NCI-H2107 treated with DMSO at 0.1 percent for 48 hours (cell line): ENCODE measurements around the gene LRRC52.
A peak's percentile ranks its signal among the peaks of the same experiment; 100 is the strongest.
"Not testable (repeated sequence)": the region's sequence is repeated elsewhere in the genome, so short reads cannot be mapped to it uniquely, and the experiment has no call there.

ENCODE experiments used
- DNase-seq: peaks from one replicate; lab custom pipeline; 2025; ENCODE audit not compliant: unreplicated experiment; lab: John Stamatoyannopoulos, UW

The LRRC52 gene

DNA sequence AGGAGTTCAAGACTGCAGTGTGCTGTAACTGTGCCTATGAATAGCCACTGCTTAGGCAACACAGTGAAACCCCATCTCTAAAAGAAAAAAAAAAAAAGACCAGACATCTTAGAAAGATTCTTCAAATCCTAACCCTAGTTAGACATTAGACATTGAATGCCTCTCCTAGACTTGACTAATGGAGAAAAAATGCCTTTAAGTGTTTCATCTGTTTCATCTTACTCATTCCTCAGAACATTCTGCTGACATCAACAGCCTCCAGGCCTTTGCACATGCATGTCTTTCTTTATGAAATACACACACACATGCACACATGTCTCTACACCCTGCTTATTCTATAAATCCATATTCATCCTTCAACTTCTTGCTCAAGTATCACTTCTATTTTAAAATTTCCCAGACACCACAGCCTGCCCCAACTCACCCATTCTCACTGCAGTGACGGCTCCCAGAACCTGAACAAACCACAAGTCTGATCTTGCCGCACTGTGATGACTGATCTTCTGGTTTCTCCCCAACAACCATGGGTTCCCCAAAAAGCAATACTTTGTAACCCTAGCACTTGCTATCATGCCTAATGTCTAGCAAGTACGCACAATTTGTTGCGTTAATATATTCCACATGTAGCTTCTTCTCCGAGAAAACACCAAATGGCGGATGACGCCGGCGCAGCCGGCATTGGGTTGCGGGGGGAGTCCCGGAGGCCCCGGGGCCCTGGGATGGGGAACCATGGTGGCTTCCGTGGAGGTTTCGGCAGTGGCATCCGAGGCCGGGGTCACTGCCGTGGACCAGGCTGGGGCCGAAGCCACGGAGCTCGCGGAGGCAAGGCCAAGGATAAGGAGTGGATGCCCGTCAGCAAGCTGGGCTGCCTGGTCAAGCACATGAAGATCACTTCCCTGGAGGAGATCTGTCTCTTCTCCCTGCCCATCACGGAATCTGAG, 37.4 kb downstream of the LRRC52 start:
- DNase-seq: no peak

DNA sequence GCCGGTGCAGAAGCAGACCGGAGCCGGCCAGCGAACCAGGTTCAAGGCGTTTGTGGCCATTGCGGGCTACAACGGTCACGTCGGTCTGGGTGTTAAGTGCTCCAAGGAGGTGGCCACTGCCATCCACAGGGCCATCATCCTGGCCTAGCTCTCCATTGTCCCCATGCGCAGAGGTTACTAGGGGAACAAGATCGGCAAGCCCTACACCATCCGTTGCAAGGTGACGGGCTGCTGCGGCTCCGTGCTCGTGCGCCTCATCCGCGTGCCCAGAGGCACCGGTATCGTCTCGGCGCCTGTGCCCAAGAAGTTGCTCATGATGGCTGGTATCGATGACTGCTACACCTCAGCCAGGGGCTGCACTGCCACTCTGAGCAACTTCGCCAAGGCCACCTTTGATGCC, 38.1 kb downstream of the LRRC52 start:
- no peak for DNase-seq

DNA sequence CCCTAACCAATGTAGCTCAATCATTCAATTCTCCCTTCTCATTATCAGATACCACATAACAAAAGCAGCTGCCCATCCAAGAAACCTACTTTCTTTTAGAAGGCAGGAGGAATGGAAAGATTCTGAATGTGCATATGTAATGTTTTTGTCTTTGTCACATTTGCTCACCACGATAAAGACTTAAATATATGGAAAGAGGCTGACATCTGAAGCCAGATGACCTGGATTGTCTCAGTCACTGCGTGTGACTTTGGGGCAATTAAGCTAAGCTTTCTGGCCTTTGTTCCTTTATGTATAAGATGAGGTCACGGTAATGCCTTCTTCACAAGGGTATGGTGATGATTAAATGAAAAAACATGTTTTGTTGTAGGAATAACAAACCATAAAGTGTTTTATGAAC, 42.6 kb downstream of the LRRC52 start:
- DNase-seq: no peak

DNA sequence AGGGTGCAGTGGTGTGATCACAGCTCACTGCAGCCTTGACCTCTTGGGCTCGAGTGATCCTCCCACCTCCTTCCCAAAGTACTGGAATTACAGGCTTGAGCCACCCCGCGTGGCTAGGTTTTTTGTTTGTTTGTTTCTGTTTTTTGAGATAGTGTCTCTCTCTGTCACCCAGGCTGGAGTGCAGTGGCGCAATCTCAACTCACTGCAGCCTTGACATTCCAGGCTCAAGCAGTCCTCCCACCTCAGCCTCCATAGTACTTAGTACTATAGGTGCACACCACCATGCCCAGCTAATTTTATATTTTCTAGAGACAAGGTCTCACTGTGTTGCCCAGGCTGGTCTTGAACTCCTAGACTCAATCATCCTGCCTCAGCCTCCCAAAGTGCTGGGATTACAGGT, 47.6 kb downstream of the LRRC52 start:
- not testable (repeated sequence) for DNase-seq

DNA sequence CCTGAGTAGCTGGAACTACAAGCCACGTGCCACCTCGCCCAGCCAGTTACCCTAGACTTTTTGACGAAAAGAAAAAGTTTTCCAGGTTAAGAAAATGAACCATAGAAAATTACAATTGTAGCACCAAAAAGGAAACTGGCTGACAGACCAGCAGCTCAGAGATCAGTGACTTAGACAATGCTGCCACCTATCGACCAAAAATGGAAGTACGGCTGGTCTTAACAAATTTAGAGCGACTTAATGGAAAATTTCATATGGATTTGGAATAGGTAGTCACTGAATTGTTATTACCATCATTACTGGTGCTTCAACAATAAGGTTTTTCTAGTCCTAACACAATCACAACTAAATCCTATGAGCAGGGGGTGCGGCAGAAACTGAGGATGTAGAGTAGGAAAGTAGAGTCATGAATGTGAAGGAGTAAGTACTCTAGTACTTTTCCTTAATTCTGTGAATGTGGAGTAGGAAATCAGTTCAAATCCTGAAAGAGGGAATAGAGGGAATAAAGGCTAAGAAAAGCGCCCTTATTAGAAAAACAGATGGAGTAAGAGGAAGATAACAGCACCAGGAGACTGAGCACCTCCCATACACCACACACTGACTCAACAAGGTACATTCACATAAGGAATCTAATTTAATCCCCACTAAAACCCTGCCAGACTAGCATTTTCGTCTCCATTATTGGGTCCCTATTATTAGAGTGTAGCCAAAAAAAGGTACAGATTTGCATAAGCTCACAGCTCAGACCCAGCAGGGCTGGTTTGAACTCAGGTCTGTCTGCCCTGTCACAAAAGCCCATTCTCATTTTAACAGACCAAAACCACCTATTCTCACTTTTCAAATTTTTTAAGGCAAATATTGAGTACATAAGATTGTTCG, 49.4 kb downstream of the LRRC52 start:
- DNase-seq: peak; percentile 58

GRCh38 chr1:165595246-165595938, 51.6 kb downstream of the LRRC52 start:
- no peak for DNase-seq

DNA sequence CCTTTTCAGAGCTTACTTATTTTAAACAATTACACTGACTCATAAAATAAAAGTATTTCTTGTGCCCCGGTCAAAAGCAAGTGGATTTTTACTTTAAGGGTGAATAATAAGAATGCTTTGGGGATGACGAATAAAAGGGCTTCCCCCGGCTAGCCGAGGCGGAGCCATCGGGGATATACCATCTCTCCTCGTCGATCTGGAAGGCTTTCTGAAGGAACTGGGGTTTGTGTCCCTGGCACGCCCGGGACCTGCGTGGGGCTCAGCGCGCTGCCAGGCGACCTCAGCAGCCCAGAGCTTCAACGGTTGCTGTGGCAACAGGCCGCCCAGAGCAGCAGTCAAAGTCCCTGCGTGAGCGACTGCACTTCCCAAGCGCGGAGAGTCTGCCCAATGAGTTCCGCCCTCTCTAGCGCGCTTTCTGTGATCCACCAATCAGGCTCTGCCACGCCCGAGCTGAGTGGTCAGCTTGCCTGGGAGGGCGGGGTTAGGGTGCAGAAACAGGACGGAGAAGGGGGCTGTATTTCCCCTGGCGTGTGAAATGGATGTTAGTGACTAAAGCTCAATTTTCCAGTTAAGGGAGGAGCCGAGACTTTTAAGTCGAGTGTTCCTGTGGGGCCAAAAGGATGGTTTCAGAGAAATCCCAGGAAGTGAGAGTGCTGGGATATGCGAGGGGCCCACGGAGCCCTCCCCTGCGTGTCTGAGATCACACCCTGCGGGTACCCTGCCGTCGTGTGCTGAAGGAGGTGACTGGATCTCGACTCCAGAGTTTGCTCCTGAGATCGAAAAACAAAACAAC, 54.3 kb downstream of the LRRC52 start:
- peak; percentile 93 for DNase-seq

DNA sequence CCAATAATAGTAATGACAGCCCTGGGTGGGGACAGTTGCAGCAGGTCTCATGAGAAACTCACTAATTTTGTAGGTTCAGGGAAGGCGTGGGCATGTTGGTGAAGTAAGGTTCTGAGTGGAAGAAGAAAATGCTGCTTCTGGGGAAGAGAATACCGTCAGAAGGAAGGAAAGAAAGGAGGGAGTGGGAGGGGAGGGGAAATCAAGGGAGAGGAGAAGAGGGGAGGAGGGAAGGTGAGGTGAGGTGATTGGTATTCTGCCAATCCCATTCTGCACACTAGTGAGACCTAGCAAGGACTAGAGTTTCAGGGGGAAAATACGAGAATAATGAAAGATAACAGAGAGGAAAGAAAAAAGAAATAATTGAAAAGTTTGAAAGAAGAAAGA, 54.9 kb downstream of the LRRC52 start:
- DNase-seq: no peak

DNA sequence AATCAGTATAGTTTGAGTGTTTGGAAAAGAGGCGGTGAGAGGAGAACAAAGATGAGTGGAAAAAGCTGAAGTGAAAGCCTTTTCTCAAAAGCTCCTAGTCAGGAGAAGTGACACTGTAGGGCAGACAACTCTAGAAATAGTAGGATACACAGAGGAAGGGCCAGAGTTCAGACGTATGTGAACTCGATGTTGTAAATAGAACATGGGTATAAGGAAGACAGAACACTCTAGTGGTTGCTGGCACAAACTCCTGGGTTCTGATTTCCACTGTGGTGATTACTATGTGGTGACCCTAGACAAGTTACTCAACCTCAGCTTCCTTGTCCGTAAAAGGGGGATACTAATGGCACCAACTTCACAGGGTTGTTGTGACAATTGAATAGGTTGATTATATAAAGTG, 57.0 kb downstream of the LRRC52 start:
- DNase-seq: no peak

- no peak for DNase-seq
Observed at GRCh38 chr1:165603810-165604209, 60.0 kb downstream of the LRRC52 start.

DNA sequence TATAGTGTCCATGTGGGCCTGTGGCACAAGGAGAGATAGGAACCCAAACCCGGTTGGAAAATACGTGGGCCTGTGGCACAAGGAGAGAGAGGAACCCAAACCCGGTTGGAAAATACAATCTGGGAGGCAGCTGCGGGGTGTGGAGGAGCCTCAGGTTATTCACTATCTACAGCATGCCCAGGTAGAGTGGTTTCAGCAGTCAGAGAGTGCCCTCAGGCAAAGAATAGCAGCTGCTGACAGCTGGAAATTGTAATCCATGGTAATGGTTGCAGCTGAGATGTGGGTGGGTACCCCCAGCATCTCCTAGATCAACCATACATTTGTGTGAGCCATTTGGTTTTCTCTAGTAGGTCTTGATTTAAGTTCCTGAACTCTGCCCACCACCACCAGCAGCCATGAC, 61.4 kb downstream of the LRRC52 start:
- DNase-seq: no peak

GRCh38 chr1:165606676-165607075, 62.9 kb downstream of the LRRC52 start:
- not testable (repeated sequence) for DNase-seq

DNA sequence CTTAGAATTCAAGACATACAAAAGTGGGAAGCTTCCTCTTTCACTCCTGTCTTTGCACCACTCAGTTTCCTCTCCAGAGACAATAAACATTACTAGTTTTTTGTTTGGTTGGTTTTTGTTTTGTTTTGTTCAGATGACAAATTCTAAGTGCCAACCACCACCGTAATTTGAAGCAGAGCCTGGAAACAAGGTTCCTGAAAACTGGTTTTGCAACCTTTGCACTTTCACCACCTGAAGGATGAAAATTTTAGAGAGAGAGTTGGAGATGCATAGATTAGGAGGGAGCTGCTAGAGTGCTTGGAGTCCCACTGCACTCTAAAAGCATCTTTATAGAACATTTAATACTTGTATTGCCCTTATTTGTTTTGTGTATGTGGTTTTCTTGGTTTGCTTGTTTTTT, 67.1 kb downstream of the LRRC52 start:
- no peak for DNase-seq

DNA sequence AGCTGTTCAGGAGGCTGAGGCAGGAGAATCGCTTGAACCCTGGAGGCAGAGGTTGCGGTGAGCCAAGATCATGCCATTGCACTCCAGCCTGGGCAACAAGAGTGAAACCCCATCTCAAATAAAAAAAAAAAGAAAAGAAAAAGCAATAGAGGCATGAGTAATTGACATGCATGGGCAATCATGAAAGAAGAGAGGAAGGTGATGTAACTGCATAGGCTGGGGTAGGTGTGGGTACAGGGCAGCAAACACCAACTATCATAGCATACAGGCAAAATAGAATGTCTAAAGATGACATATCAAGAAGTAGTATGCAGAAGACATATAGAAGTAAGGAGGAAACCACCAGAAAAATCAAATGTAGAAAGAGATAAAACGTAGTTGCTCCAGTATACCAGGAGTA, 68.3 kb downstream of the LRRC52 start:
- no peak for DNase-seq
